HCT116 (cell line): ENCODE measurements around the gene KRT37. TPM values are rescaled to one million over a fixed set of nuclear protein-coding genes. Genes with fewer than 3 reads are reported as not detected.

Experiments used
- ATAC-seq: fragments of 200-7000 bp; cut with Tn5 transposase; 2 replicates; pipeline ENCODE4 v1.9.1; 2020; ENCODE audit warnings: mild to moderate bottlenecking, moderate library complexity
- BruUV-seq: library from RNA; stranded (reverse); fragments of 400-500 nt; replicated peaks from 2 replicates; lab custom pipeline; 2021; lab: Mats Ljungman, UMichigan
- CTCF ChIA-PET: fragments of 300-600 bp; sonication (Branson Sonifier 250); formaldehyde crosslinking; loops from one replicate; lab custom pipeline; 2021; ENCODE audit warnings: antibody characterized with exemption; lab: Charles Lee
- POLR2A ChIA-PET: fragments of 300-600, 350-600 bp; sonication (Branson Sonifier 250); formaldehyde crosslinking; loops from one replicate; lab custom pipeline; 2021; ENCODE audit warnings: antibody characterized with exemption; lab: Charles Lee
- RAD21 ChIA-PET, 2 experiments: fragments of 300-600 bp; sonication (Branson Sonifier 250); formaldehyde crosslinking; loops; one replicate each; lab custom pipeline; 2023; ENCODE audit warnings: low total read pairs in 2 of 2; ENCODE audit not compliant: uncharacterized antibody in 2 of 2, unreplicated experiment in 2 of 2, low non-redundant PET in 1 of 2; lab: Charles Lee
- DNase-seq: peaks from one replicate; pipeline ENCODE4 v3.0.0-alpha.2; 2010; ENCODE audit warnings: low read depth, low spot score
- H2AFZ ChIP-seq: fragments of 200-600 bp; shearing (Covaris generic), sonication (generic); 2 replicates; pipeline ENCODE4 v1.6.1; 2017; ENCODE audit warnings: low read depth, mixed run types, mixed read lengths, antibody characterized with exemption, low read length; ENCODE audit not compliant: poor library complexity, severe bottlenecking
- H3K27ac ChIP-seq: 2 replicates; pipeline ENCODE4 v1.5.1; 2012; ENCODE audit warnings: low read depth, low read length
- H3K27me3 ChIP-seq: fragments of 200-600 bp; sonication (generic); 2 replicates; pipeline ENCODE4 v1.6.1; 2016; ENCODE audit warnings: mixed run types, low read length, mixed read lengths; ENCODE audit not compliant: insufficient read depth
- H3K36me3 ChIP-seq, 2 experiments: fragments of 200-500 bp in 1 of 2; fragments of 200-600 bp in 1 of 2; sonication (Bioruptor generic) in 1 of 2; sonication (generic) in 1 of 2; 2 replicates each; pipeline versions ENCODE4 v1.5.1 to v1.6.1; 2014 to 2016; ENCODE audit warnings: low read length in 2 of 2, inconsistent platforms in 1 of 2, mixed read lengths in 1 of 2, mixed run types in 1 of 2; ENCODE audit not compliant: insufficient read depth in 2 of 2, control insufficient read depth in 1 of 2
- H3K4me1 ChIP-seq, 2 experiments: fragments of 200-600 bp in 1 of 2; sonication (generic) in 1 of 2; 2 replicates each; pipeline versions ENCODE4 v1.5.1 to v1.6.1; 2012 to 2017; ENCODE audit warnings: low read length in 2 of 2, inconsistent platforms in 1 of 2, mild to moderate bottlenecking in 1 of 2, mixed read lengths in 1 of 2, mixed run types in 1 of 2, moderate library complexity in 1 of 2; ENCODE audit not compliant: insufficient read depth in 2 of 2, control insufficient read depth in 1 of 2
- H3K4me2 ChIP-seq: fragments of 200-600 bp; sonication (generic); 2 replicates; pipeline ENCODE4 v1.6.1; 2017; ENCODE audit warnings: mixed run types, low read length, mixed read lengths
- H3K4me3 ChIP-seq, 2 experiments: fragments of 200-600 bp in 1 of 2; sonication (generic) in 1 of 2; replicated peaks in 1 of 2; 2 replicates each; pipeline ENCODE4 v1.5.1; 2011 to 2016; ENCODE audit warnings: low read length in 2 of 2, control low read depth in 1 of 2, low read depth in 1 of 2, mild to moderate bottlenecking in 1 of 2, mixed read lengths in 1 of 2, mixed run types in 1 of 2
- H3K79me2 ChIP-seq: fragments of 200-600 bp; sonication (generic); 2 replicates; pipeline ENCODE4 v1.6.1; 2017; ENCODE audit warnings: mild to moderate bottlenecking, mixed run types, low read length, moderate library complexity, mixed read lengths; ENCODE audit not compliant: insufficient read depth
- H3K9ac ChIP-seq: fragments of 200-600 bp; sonication (generic); 2 replicates; pipeline ENCODE4 v1.6.1; 2016; ENCODE audit warnings: low read length, mixed read lengths
- H3K9me2 ChIP-seq: fragments of 200-600 bp; sonication (generic), shearing (Covaris generic); 2 replicates; pipeline ENCODE4 v1.6.1; 2017; ENCODE audit warnings: mixed run types, mild to moderate bottlenecking, moderate library complexity; ENCODE audit not compliant: insufficient read depth
- H3K9me3 ChIP-seq, 2 experiments: fragments of 200-500 bp in 1 of 2; fragments of 200-600 bp in 1 of 2; sonication (Bioruptor generic) in 1 of 2; sonication (generic) in 1 of 2; 2 replicates each; pipeline ENCODE4 v1.6.1; 2014 to 2017; ENCODE audit warnings: low read length in 2 of 2, mixed read lengths in 2 of 2, inconsistent platforms in 1 of 2, low read depth in 1 of 2, mild to moderate bottlenecking in 1 of 2, mixed run types in 1 of 2, moderate library complexity in 1 of 2; ENCODE audit not compliant: control insufficient read depth in 1 of 2, insufficient read depth in 1 of 2
- H4K20me1 ChIP-seq: fragments of 200-600 bp; sonication (generic), shearing (Covaris generic); 2 replicates; pipeline ENCODE4 v1.6.1; 2017; ENCODE audit warnings: mixed run types, mild to moderate bottlenecking, moderate library complexity; ENCODE audit not compliant: insufficient read depth
- ATF3 ChIP-seq: IDR thresholded peaks from 2 replicates; pipeline ENCODE4 v1.6.1; 2012
- CBX3 ChIP-seq: IDR thresholded peaks from 2 replicates; pipeline ENCODE4 v1.6.1; 2012; ENCODE audit warnings: low read depth
- CEBPB ChIP-seq: IDR thresholded peaks from 2 replicates; pipeline ENCODE4 v1.6.1; 2012; ENCODE audit warnings: low read depth
- CTCF ChIP-seq, 3 experiments: fragments of 200-600 bp in 1 of 3; sonication (generic) in 1 of 3; IDR thresholded peaks in 2 of 3; conservative IDR thresholded peaks in 1 of 3; 2 replicates each; pipeline ENCODE4 v1.5.1; 2012 to 2017; ENCODE audit warnings: low read depth in 2 of 3, low read length in 2 of 3, antibody characterized with exemption in 1 of 3, borderline replicate concordance in 1 of 3, control low read depth in 1 of 3, mild to moderate bottlenecking in 1 of 3, mixed read lengths in 1 of 3, mixed run types in 1 of 3, moderate library complexity in 1 of 3; ENCODE audit not compliant: insufficient read depth in 1 of 3
- EGR1 ChIP-seq: IDR thresholded peaks from 2 replicates; pipeline ENCODE4 v1.6.1; 2012; ENCODE audit warnings: low read depth
- EZH2phosphoT487 ChIP-seq: fragments of 200-600 bp; IDR thresholded peaks from 2 replicates; pipeline ENCODE4 v1.6.1; 2018; ENCODE audit warnings: antibody characterized with exemption, borderline replicate concordance
- FOSL1 ChIP-seq: IDR thresholded peaks from 2 replicates; pipeline ENCODE4 v1.6.1; 2012; ENCODE audit warnings: low read depth
- MAX ChIP-seq: IDR thresholded peaks from 2 replicates; pipeline ENCODE4 v1.6.1; 2012
- POLR2AphosphoS5 ChIP-seq: IDR thresholded peaks from 2 replicates; pipeline ENCODE4 v1.6.1; 2011; ENCODE audit warnings: mild to moderate bottlenecking, low read depth, low read length, moderate library complexity
- REST ChIP-seq: IDR thresholded peaks from 2 replicates; pipeline ENCODE4 v1.6.1; 2012; ENCODE audit warnings: low read depth
- SIN3A ChIP-seq: IDR thresholded peaks from 2 replicates; pipeline ENCODE4 v1.6.1; 2012; ENCODE audit warnings: low read depth
- SP1 ChIP-seq: IDR thresholded peaks from 2 replicates; pipeline ENCODE4 v1.6.1; 2012; ENCODE audit warnings: low read depth
- SRF ChIP-seq: IDR thresholded peaks from 2 replicates; pipeline ENCODE4 v1.6.1; 2012; ENCODE audit warnings: low read depth
- TCF7L2 ChIP-seq: IDR thresholded peaks from 2 replicates; pipeline ENCODE4 v1.7.0; 2011; ENCODE audit warnings: borderline replicate concordance, inconsistent platforms; ENCODE audit not compliant: insufficient read depth, insufficient read length; ENCODE audit errors: extremely low read depth
- YY1 ChIP-seq: IDR thresholded peaks from 2 replicates; pipeline ENCODE4 v1.6.1; 2011; ENCODE audit warnings: low read length, low read depth, moderate library complexity, mild to moderate bottlenecking; ENCODE audit not compliant: insufficient replicate concordance; ENCODE audit errors: extremely low read depth
- ZBTB33 ChIP-seq: IDR thresholded peaks from 2 replicates; pipeline ENCODE4 v1.6.1; 2011; ENCODE audit warnings: mild to moderate bottlenecking, low read length, moderate library complexity; ENCODE audit not compliant: insufficient replicate concordance; ENCODE audit errors: extremely low read depth
- ZFX ChIP-seq: fragments of 450-650 bp; IDR thresholded peaks from 2 replicates; pipeline ENCODE4 v1.6.1; 2017
- ZNF274 ChIP-seq: fragments of 200-500 bp; sonication (Bioruptor generic); IDR thresholded peaks from 2 replicates; pipeline ENCODE4 v1.6.1; 2014; ENCODE audit warnings: mild to moderate bottlenecking, low read depth, low read length, inconsistent platforms
- intact Hi-C: fragments of 100-400 bp; cut with micrococcal nuclease; formaldehyde crosslinking; loops from 2 replicates; pipeline ENCODE4 v1.10.0; 2022
- total RNA-seq: library from RNA; stranded (reverse); gene quantifications from one replicate; pipeline ENCODE4 v1.2.1, GENCODE V29; 2021; ENCODE audit not compliant: unreplicated experiment

Gene KRT37
- total RNA-seq, 1 experiment from 2014 or later = not detected

- no peak overlapping the region for H3K4me3 ChIP-seq
- no peaks in the 10 kb centered on the region for H3K36me3 ChIP-seq
- BruUV-seq = no TSS peak
- no peak for DNase-seq
- ATAC-seq = no peak
- H3K27ac ChIP-seq = no peak overlapping the region
- ChIA-PET CTCF (no interaction called here), POLR2A (no interaction called here), RAD21 (no interaction called here)
- no peaks in the 10 kb centered on the region for H3K9me2 ChIP-seq
- no peaks in the 10 kb centered on the region for H4K20me1 ChIP-seq
- H3K9me3 ChIP-seq = no peaks in the 10 kb centered on the region
- H3K79me2 ChIP-seq = no peaks in the 10 kb centered on the region
- H3K27me3 ChIP-seq = no peaks in the 10 kb centered on the region
- H3K4me2 ChIP-seq = no peak overlapping the region
- peaks cover 15 to 41% of the 10 kb centered on the region in 2 experiments for H3K4me1 ChIP-seq
- no peak overlapping the region for H3K9ac ChIP-seq
- no peak overlapping the region for H2AFZ ChIP-seq
- intact Hi-C loops = no loop called here
- TF ChIP-seq ATF3 = no peak
- TF ChIP-seq YY1 = no peak
- TF ChIP-seq SP1 = no peak
- no peak for TF ChIP-seq CBX3
- no peak for TF ChIP-seq ZNF274
- TF ChIP-seq EZH2phosphoT487 = no peak
- TF ChIP-seq MAX = no peak
- TF ChIP-seq EGR1 = no peak
- TF ChIP-seq SIN3A = no peak
- no peak for TF ChIP-seq SRF
- TF ChIP-seq TCF7L2 = no peak
- TF ChIP-seq FOSL1 = no peak
- no peak for TF ChIP-seq CTCF (IDR thresholded peaks at IDR 0.05 in 2 of 3, conservative IDR thresholded peaks at IDR 0.05 in 1 of 3; ENCODE audit: borderline replicate concordance in 1 of 3, insufficient read depth in 1 of 3, low read depth in 2 of 3, low read length in 2 of 3)
- no peak for TF ChIP-seq REST
- no peak for TF ChIP-seq ZFX
- TF ChIP-seq CEBPB = no peak
- TF ChIP-seq POLR2AphosphoS5 = no peak
- no peak for TF ChIP-seq ZBTB33
Measured at GRCh38 chr17:41420134-41420533, 4.3 kb downstream of the KRT37 start.
